K562 (cell line): ENCODE data around the gene CAMK1D. TPM values are rescaled to one million over a fixed set of nuclear protein-coding genes. Genes with fewer than 3 reads are reported as not detected.

ENCODE experiments used
- ATAC-seq: fragments of 200-7000 bp; cut with Tn5 transposase; 3 replicates; pipeline ENCODE4 v1.9.1; 2020; ENCODE audit warnings: moderate library complexity
- BruUV-seq: library from RNA; stranded (reverse); fragments of 400-500 nt; replicated peaks from 2 replicates; lab custom pipeline; 2021; lab: Mats Ljungman, UMichigan
- CTCF ChIA-PET: fragments of 300-600 bp; formaldehyde crosslinking; extraction: SDS; loops from one replicate; lab custom pipeline; 2021; ENCODE audit warnings: low intra/inter-chr PET ratio; lab: Yijun Ruan, JAX
- POLR2A ChIA-PET: fragments of 300-600, 350-650 bp; sonication (Branson Sonifier 250); formaldehyde crosslinking; extraction: SDS; loops from one replicate; lab custom pipeline; 2021; ENCODE audit warnings: antibody characterized with exemption, inconsistent platforms; lab: Yijun Ruan, JAX
- DNase-seq, 4 experiments: peaks; one replicate each; pipeline versions ENCODE4 v3.0.0 to v3.0.0-alpha.2; 2011 to 2018; ENCODE audit warnings: low spot score in 3 of 4, mixed read lengths in 3 of 4; ENCODE audit errors: extremely low read depth in 1 of 4
- FAIRE-seq: peaks from 2 replicates; lab custom pipeline; 2011; peaks lifted over from hg19 to GRCh38; lab: Jason Lieb, UNC
- H2AFZ ChIP-seq: 2 replicates; pipeline ENCODE4 v1.6.0; 2011; ENCODE audit warnings: low read depth, low read length, control low read depth, inconsistent platforms
- H3K27ac ChIP-seq: fragments of 200-600 bp; 3 replicates; pipeline ENCODE4 v1.8.0; 2011; ENCODE audit warnings: low read depth, mild to moderate bottlenecking, control low read depth, inconsistent platforms, low read length, moderate library complexity, mixed read lengths; ENCODE audit errors: extremely low read depth
- H3K27me3 ChIP-seq, 2 experiments: fragments of 300-600 bp in 1 of 2; 2 replicates in 1 of 2; 3 replicates in 1 of 2; pipeline versions ENCODE4 v1.6.0 to v1.8.0; 2011; ENCODE audit warnings: inconsistent platforms in 2 of 2, low read length in 2 of 2, mild to moderate bottlenecking in 1 of 2, mixed read lengths in 1 of 2, moderate library complexity in 1 of 2; ENCODE audit not compliant: control insufficient read depth in 2 of 2, insufficient read depth in 2 of 2
- H3K36me3 ChIP-seq: fragments of 300-600 bp; 3 replicates; pipeline ENCODE4 v1.8.0; 2011; ENCODE audit warnings: mild to moderate bottlenecking, low read length, inconsistent platforms; ENCODE audit not compliant: control insufficient read depth, insufficient read depth
- H3K4me1 ChIP-seq, 2 experiments: fragments of 200-600 bp in 1 of 2; replicated peaks in 1 of 2; 2 replicates in 1 of 2; 3 replicates in 1 of 2; pipeline versions ENCODE4 v1.5.1 to v1.8.0; 2011; ENCODE audit warnings: inconsistent platforms in 2 of 2, low read length in 2 of 2, mild to moderate bottlenecking in 1 of 2, mixed read lengths in 1 of 2, moderate library complexity in 1 of 2; ENCODE audit not compliant: control insufficient read depth in 2 of 2, insufficient read depth in 2 of 2
- H3K4me2 ChIP-seq: 2 replicates; pipeline ENCODE4 v1.6.1; 2011; ENCODE audit warnings: low read length, control low read depth, inconsistent platforms, mixed read lengths; ENCODE audit not compliant: insufficient read depth
- H3K4me3 ChIP-seq: fragments of 200-600 bp; sonication (generic), shearing (Covaris generic); 2 replicates; pipeline ENCODE4 v1.5.1; 2016; ENCODE audit warnings: control low read depth, inconsistent platforms
- H3K79me2 ChIP-seq: fragments of 200-600 bp; 3 replicates; pipeline ENCODE4 v1.8.0; 2011; ENCODE audit warnings: low read length, inconsistent platforms; ENCODE audit not compliant: control insufficient read depth, insufficient read depth
- H3K9ac ChIP-seq, 2 experiments: 2 replicates each; pipeline versions ENCODE4 v1.6.0 to v1.6.1; 2011; ENCODE audit warnings: low read depth in 2 of 2, low read length in 2 of 2, control low read depth in 1 of 2, inconsistent platforms in 1 of 2, mild to moderate bottlenecking in 1 of 2, mixed read lengths in 1 of 2; ENCODE audit not compliant: insufficient read depth in 1 of 2
- H3K9me1 ChIP-seq: one replicate; pipeline ENCODE4 v1.6.0; 2011; ENCODE audit warnings: inconsistent platforms, mild to moderate bottlenecking, low read length, moderate library complexity; ENCODE audit not compliant: control insufficient read depth, insufficient read depth
- H3K9me3 ChIP-seq: replicated peaks from 2 replicates; pipeline ENCODE4 v1.5.1; 2011; ENCODE audit warnings: low read depth, low read length, inconsistent platforms; ENCODE audit not compliant: control insufficient read depth, insufficient read depth
- H4K20me1 ChIP-seq: replicated peaks from 2 replicates; pipeline ENCODE4 v1.6.1; 2011; ENCODE audit warnings: low read length, inconsistent platforms, mixed read lengths; ENCODE audit not compliant: control insufficient read depth, insufficient read depth
- CHD1 ChIP-seq: fragments of 200-600 bp; sonication (generic); IDR thresholded peaks from one replicate; pipeline ENCODE4 v1.6.1; 2012; ENCODE audit warnings: mild to moderate bottlenecking, moderate library complexity, low read length, inconsistent platforms
- CREBBP ChIP-seq: IDR thresholded peaks from one replicate; pipeline ENCODE4 v1.6.1; 2012; ENCODE audit warnings: low read depth, mild to moderate bottlenecking, control low read depth, inconsistent platforms, low read length
- EWSR1 ChIP-seq: fragments of 450-650 bp; IDR thresholded peaks from 2 replicates; pipeline ENCODE4 v1.6.1; 2018; ENCODE audit warnings: borderline replicate concordance, mild to moderate bottlenecking, low read depth, moderate library complexity; ENCODE audit not compliant: partially characterized antibody
- MIER1 ChIP-seq: fragments of 450-650 bp; IDR thresholded peaks from 2 replicates; pipeline ENCODE4 v1.6.1; 2016; ENCODE audit warnings: antibody characterized with exemption, mild to moderate bottlenecking, low read depth
- PRPF4 ChIP-seq: fragments of 200-400 bp; formaldehyde crosslinking; IDR thresholded peaks from one replicate; pipeline ENCODE4 v1.6.1; 2017; ENCODE audit warnings: low read length, low read depth, mild to moderate bottlenecking; ENCODE audit not compliant: insufficient read depth, poor library complexity, severe bottlenecking
- RB1 ChIP-seq: fragments of 450-650 bp; IDR thresholded peaks from 2 replicates; pipeline ENCODE4 v1.6.1; 2017; ENCODE audit warnings: low read depth, mild to moderate bottlenecking
- RNF2 ChIP-seq: sonication (generic); IDR thresholded peaks from 2 replicates; pipeline ENCODE4 v1.6.1; 2016
- TRIM28 ChIP-seq: fragments of 450-650 bp; IDR thresholded peaks from 2 replicates; pipeline ENCODE4 v1.6.1; 2017
- ZKSCAN8 ChIP-seq: fragments of 200-800 bp; sonication (Bioruptor generic); IDR thresholded peaks from 2 replicates; pipeline ENCODE4 v1.6.1; 2016; ENCODE audit warnings: missing genetic modification characterization, missing compliant biosample characterization
- ZNF407 ChIP-seq: fragments of 450-650 bp; IDR thresholded peaks from 2 replicates; pipeline ENCODE4 v1.6.1; 2016; ENCODE audit warnings: low read depth
- WGBS: fragments of 100-300 bp; shearing (Covaris generic); methylation state at CpG from one replicate; pipeline ENCODE4 v1.1.6; 2016; ENCODE audit warnings: low coverage, mixed read lengths; ENCODE audit not compliant: insufficient coverage; ENCODE audit errors: missing lambda C conversion rate; 5-methylcytosine and 5-hydroxymethylcytosine counted together
- in situ Hi-C: fragments of 300-500 bp; cut with MboI; formaldehyde crosslinking; loops from 4 replicates; pipeline ENCODE4 v1.15.0; 2018; ENCODE audit warnings: inconsistent platforms, mixed read lengths
- intact Hi-C: fragments of 100-400 bp; cut with micrococcal nuclease; formaldehyde crosslinking; loops from 2 replicates; pipeline ENCODE4 v1.14.2; 2022
- polyA plus RNA-seq, 8 experiments: library from polyadenylated mRNA; depleted of rRNA in 4 of 8; stranded (reverse) in 5 of 8; unstranded in 3 of 8; fragments of >200 nt; fragmentation: Nextera tagmentation in 2 of 8; fragmentation: Illumina TruSeq in 1 of 8; extraction: Ambion mirVana in 2 of 8; extraction: Trizol in 1 of 8; gene quantifications; 2 replicates each; pipeline versions ENCODE4 v1.2.1 to v1.2.3, GENCODE V29; 2011 to 2014; ENCODE audit warnings: inconsistent platforms in 1 of 8, missing spikeins in 1 of 8
- total RNA-seq, 7 experiments: library from RNA; depleted of rRNA in 6 of 7; stranded (reverse); fragments of >200 nt in 6 of 7; fragmentation: Illumina TruSeq in 2 of 7; extraction: Trizol in 2 of 7; gene quantifications; 2 replicates each; pipeline versions ENCODE4 v1.2.1 to v1.2.3, GENCODE V29; 2011 to 2021; ENCODE audit warnings: low replicate concordance in 1 of 7
- TF ChIP-seq, protein P1 (sequence below): fragments of 250-450 bp; sonication (Bioruptor Pico); IDR thresholded peaks from 2 replicates; pipeline ENCODE4 v1.4.0; 2020
- TF ChIP-seq, protein P2 (sequence below), 2 experiments: fragments of 250-450 bp in 1 of 2; fragments of 450-650 bp in 1 of 2; sonication (Bioruptor Pico) in 1 of 2; IDR thresholded peaks; 2 replicates each; pipeline versions ENCODE4 v1.6.1 to v1.8.0; 2016 to 2021; ENCODE audit warnings: mild to moderate bottlenecking in 2 of 2, moderate library complexity in 2 of 2, missing compliant biosample characterization in 1 of 2, missing genetic modification characterization in 1 of 2

The CAMK1D gene
- total and polyA plus RNA-seq, 9 of the 15 experiments (the other 6 are each of a cell fraction or from before 2014, with no cell fraction given): 0.12 to 0.24 (median 0.20) TPM; not detected in 5

- H3K9me3 ChIP-seq: no peaks in the 10 kb centered on the region
- H3K27me3 ChIP-seq: peaks cover 19 to 48% of the 10 kb centered on the region in 2 experiments
- in situ Hi-C loops: no loop called here
- POLR2A ChIA-PET: interaction anchor here (0.6 kb wide), 1 partner anchor 500 kb away, joined by 3 read pairs; no protein-coding TSS in a partner anchor
- H3K27ac ChIP-seq: no peak overlapping the region
- CTCF ChIA-PET: no interaction called here
- no TSS peak for BruUV-seq
- FAIRE-seq (no peak), ATAC-seq (no peak), DNase-seq (no peak)
- no peaks in the 10 kb centered on the region for H3K4me1 ChIP-seq
- H3K9ac ChIP-seq: no peak overlapping the region
- no peaks in the 10 kb centered on the region for H4K20me1 ChIP-seq
- H3K79me2 ChIP-seq: no peaks in the 10 kb centered on the region
- no peak overlapping the region for H2AFZ ChIP-seq
- H3K36me3 ChIP-seq: no peaks in the 10 kb centered on the region
- no peak overlapping the region for H3K4me3 ChIP-seq
- no peaks in the 10 kb centered on the region for H3K9me1 ChIP-seq
- H3K4me2 ChIP-seq: no peak overlapping the region
- WGBS: 0% methylated on average over 2 of the region's 2 CpGs
- intact Hi-C loops: no loop called here
- TF ChIP-seq ZKSCAN8: no peak
- TF ChIP-seq CREBBP: no peak
- TF ChIP-seq RNF2: no peak
- TF ChIP-seq CHD1: no peak
- TF ChIP-seq, protein P1, sequence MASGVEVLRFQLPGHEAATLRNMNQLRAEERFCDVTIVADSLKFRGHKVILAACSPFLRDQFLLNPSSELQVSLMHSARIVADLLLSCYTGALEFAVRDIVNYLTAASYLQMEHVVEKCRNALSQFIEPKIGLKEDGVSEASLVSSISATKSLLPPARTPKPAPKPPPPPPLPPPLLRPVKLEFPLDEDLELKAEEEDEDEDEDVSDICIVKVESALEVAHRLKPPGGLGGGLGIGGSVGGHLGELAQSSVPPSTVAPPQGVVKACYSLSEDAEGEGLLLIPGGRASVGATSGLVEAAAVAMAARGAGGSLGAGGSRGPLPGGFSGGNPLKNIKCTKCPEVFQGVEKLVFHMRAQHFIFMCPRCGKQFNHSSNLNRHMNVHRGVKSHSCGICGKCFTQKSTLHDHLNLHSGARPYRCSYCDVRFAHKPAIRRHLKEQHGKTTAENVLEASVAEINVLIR: no peak
- TF ChIP-seq EWSR1: no peak
- TF ChIP-seq, protein P2, sequence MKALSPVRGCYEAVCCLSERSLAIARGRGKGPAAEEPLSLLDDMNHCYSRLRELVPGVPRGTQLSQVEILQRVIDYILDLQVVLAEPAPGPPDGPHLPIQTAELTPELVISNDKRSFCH (CRISPR knock-in tag; IDR thresholded peaks at IDR 0.05): no peak
- TF ChIP-seq, protein P2 (tag; IDR thresholded peaks at IDR 0.05): no peak
- TF ChIP-seq RB1: no peak
- no peak for TF ChIP-seq TRIM28
- no peak for TF ChIP-seq ZNF407
- no peak for TF ChIP-seq MIER1
- TF ChIP-seq PRPF4: no peak
These were observed 48.6 kb downstream of the CAMK1D start for GRCh38 chr10:12397941-12398340.
